Neuron (in vitro differentiated cells): ENCODE measurements around the gene MICALL2.
"Not testable (repeated sequence)": the region's sequence is repeated elsewhere in the genome, so short reads cannot be mapped to it uniquely, and the experiment has no call there.

ENCODE experiments used
- H2AFZ ChIP-seq: one replicate; pipeline ENCODE4 v1.6.1; 2013; ENCODE audit warnings: low read depth, mild to moderate bottlenecking, inconsistent platforms, low read length, moderate library complexity
- H3K27me3 ChIP-seq: one replicate; pipeline ENCODE4 v1.6.1; 2013; ENCODE audit warnings: low read length; ENCODE audit not compliant: insufficient read depth
- H3K36me3 ChIP-seq: one replicate; pipeline ENCODE4 v1.6.1; 2013; ENCODE audit warnings: low read length; ENCODE audit not compliant: insufficient read depth
- H3K4me1 ChIP-seq: one replicate; pipeline ENCODE4 v1.6.1; 2013; ENCODE audit warnings: low read length; ENCODE audit not compliant: insufficient read depth
- H3K4me3 ChIP-seq: 2 replicates; pipeline ENCODE4 v1.5.1; 2013; ENCODE audit warnings: mild to moderate bottlenecking, low read length, moderate library complexity
- H3K9me3 ChIP-seq: one replicate; pipeline ENCODE4 v1.6.1; 2013; ENCODE audit warnings: low read length

MICALL2 gene

GRCh38 chr7:1447112-1447511 is 12.2 kb downstream of the MICALL2 start:
- H2AFZ ChIP-seq: no peak overlapping the region
- no peaks in the 10 kb centered on the region for H3K36me3 ChIP-seq
- H3K27me3 ChIP-seq: no peaks in the 10 kb centered on the region
- H3K4me3 ChIP-seq: no peak overlapping the region
- H3K9me3 ChIP-seq: no peaks in the 10 kb centered on the region
- H3K4me1 ChIP-seq: peaks cover 9% of the 10 kb centered on the region

- no peaks in the 10 kb centered on the region for H3K36me3 ChIP-seq
- no peaks in the 10 kb centered on the region for H3K9me3 ChIP-seq
- H3K4me3 ChIP-seq: no peak overlapping the region
These were observed 12.6 kb downstream of the MICALL2 start for GRCh38 chr7:1446620-1447032.

GRCh38 chr7:1446026-1446425 is 13.2 kb downstream of the MICALL2 start:
- not testable (repeated sequence) for H3K4me1 ChIP-seq, H3K9me3 ChIP-seq, H3K27me3 ChIP-seq, H2AFZ ChIP-seq, H3K36me3 ChIP-seq, H3K4me3 ChIP-seq

More at GRCh38 chr7:1446620-1447032, 12.6 kb downstream of the MICALL2 start:
- Histone ChIP-seq H2AFZ (no peak overlapping the region), H3K27me3 (no peaks in the 10 kb centered on the region), H3K4me1 (peaks cover 5% of the 10 kb centered on the region)

- Histone ChIP-seq H3K36me3 (no peaks in the 10 kb centered on the region), H3K4me1 (peaks cover 2% of the 10 kb centered on the region), H3K27me3 (no peaks in the 10 kb centered on the region), H3K9me3 (no peaks in the 10 kb centered on the region), H3K4me3 (no peak overlapping the region), H2AFZ (no peak overlapping the region)
These were observed 13.9 kb downstream of the MICALL2 start for GRCh38 chr7:1445341-1445740.

- no peaks in the 10 kb centered on the region for H3K9me3 ChIP-seq
- no peak overlapping the region for H3K4me3 ChIP-seq
- no peaks in the 10 kb centered on the region for H3K4me1 ChIP-seq
- H3K27me3 ChIP-seq: no peaks in the 10 kb centered on the region
- no peaks in the 10 kb centered on the region for H3K36me3 ChIP-seq
- H2AFZ ChIP-seq: no peak overlapping the region
These were observed 14.3 kb downstream of the MICALL2 start for GRCh38 chr7:1444925-1445322.

GRCh38 chr7:1444214-1444924 is 14.9 kb downstream of the MICALL2 start:
- no peak overlapping the region for H2AFZ ChIP-seq
- no peaks in the 10 kb centered on the region for H3K4me1 ChIP-seq
- no peaks in the 10 kb centered on the region for H3K36me3 ChIP-seq
- no peaks in the 10 kb centered on the region for H3K27me3 ChIP-seq
- H3K9me3 ChIP-seq: no peaks in the 10 kb centered on the region
- H3K4me3 ChIP-seq: no peak overlapping the region

- not testable (repeated sequence) for H3K9me3 ChIP-seq, H3K4me3 ChIP-seq, H3K36me3 ChIP-seq, H3K4me1 ChIP-seq, H3K27me3 ChIP-seq, H2AFZ ChIP-seq
These were observed 15.6 kb downstream of the MICALL2 start for GRCh38 chr7:1443587-1444200.

GRCh38 chr7:1442355-1443124 is 16.7 kb downstream of the MICALL2 start:
- H3K4me3 ChIP-seq: no peak overlapping the region
- H3K9me3 ChIP-seq: no peaks in the 10 kb centered on the region
- no peaks in the 10 kb centered on the region for H3K4me1 ChIP-seq
- no peaks in the 10 kb centered on the region for H3K36me3 ChIP-seq
- H3K27me3 ChIP-seq: no peaks in the 10 kb centered on the region
- H2AFZ ChIP-seq: no peak overlapping the region

GRCh38 chr7:1441615-1442354 is 17.5 kb downstream of the MICALL2 start:
- Histone ChIP-seq H2AFZ (no peak overlapping the region), H3K4me1 (no peaks in the 10 kb centered on the region), H3K36me3 (no peaks in the 10 kb centered on the region), H3K4me3 (no peak overlapping the region), H3K27me3 (no peaks in the 10 kb centered on the region), H3K9me3 (no peaks in the 10 kb centered on the region)

- Histone ChIP-seq H2AFZ (no peak overlapping the region), H3K4me1 (no peaks in the 10 kb centered on the region), H3K27me3 (no peaks in the 10 kb centered on the region), H3K36me3 (no peaks in the 10 kb centered on the region), H3K4me3 (no peak overlapping the region), H3K9me3 (no peaks in the 10 kb centered on the region)
These were observed 18.6 kb downstream of the MICALL2 start for GRCh38 chr7:1440620-1441019.

GRCh38 chr7:1439373-1440363 is 19.6 kb downstream of the MICALL2 start:
- no peaks in the 10 kb centered on the region for H3K27me3 ChIP-seq
- no peaks in the 10 kb centered on the region for H3K4me1 ChIP-seq
- H2AFZ ChIP-seq: no peak overlapping the region
- no peaks in the 10 kb centered on the region for H3K9me3 ChIP-seq
- no peak overlapping the region for H3K4me3 ChIP-seq
- no peaks in the 10 kb centered on the region for H3K36me3 ChIP-seq

GRCh38 chr7:1438821-1439220 is 20.4 kb downstream of the MICALL2 start:
- no peaks in the 10 kb centered on the region for H3K4me1 ChIP-seq
- H2AFZ ChIP-seq: no peak overlapping the region
- no peaks in the 10 kb centered on the region for H3K27me3 ChIP-seq
- H3K4me3 ChIP-seq: no peak overlapping the region
- no peaks in the 10 kb centered on the region for H3K36me3 ChIP-seq
- H3K9me3 ChIP-seq: no peaks in the 10 kb centered on the region
